Measurements from ENCODE around the gene PAX2.

PAX2 gene

GRCh38 chr10:100725071-100725471 lies 20.3 kb upstream of the PAX2 start:
- no peak for DNase-seq

- DNase-seq = no peak
These were observed 19.4 kb upstream of the PAX2 start for GRCh38 chr10:100725869-100726426.

- DNase-seq = no peak
These were observed 17.6 kb upstream of the PAX2 start for GRCh38 chr10:100727808-100728207.

- peak; percentile 10 for DNase-seq
These were observed 16.2 kb upstream of the PAX2 start for GRCh38 chr10:100728928-100729861.

GRCh38 chr10:100729862-100730724 lies 15.3 kb upstream of the PAX2 start:
- no peak for DNase-seq

- peak; percentile 13 for DNase-seq
These were observed 14.5 kb upstream of the PAX2 start for GRCh38 chr10:100730725-100731406.

GRCh38 chr10:100731407-100732240 lies 13.8 kb upstream of the PAX2 start:
- no peak for DNase-seq

- no peak for DNase-seq
These were observed 13.2 kb upstream of the PAX2 start for GRCh38 chr10:100732241-100732596.

GRCh38 chr10:100733329-100733728 lies 12.1 kb upstream of the PAX2 start:
- DNase-seq = no peak

GRCh38 chr10:100734295-100735086 lies 10.9 kb upstream of the PAX2 start:
- DNase-seq = no peak

- no peak for DNase-seq
These were observed 10.4 kb upstream of the PAX2 start for GRCh38 chr10:100735087-100735336.

- no peak for DNase-seq
These were observed 9.8 kb upstream of the PAX2 start for GRCh38 chr10:100735337-100736143.

GRCh38 chr10:100736144-100736808 lies 9.1 kb upstream of the PAX2 start:
- no peak for DNase-seq

- no peak for DNase-seq
These were observed 8.5 kb upstream of the PAX2 start for GRCh38 chr10:100736809-100737354.

- no peak for DNase-seq
These were observed 7.9 kb upstream of the PAX2 start for GRCh38 chr10:100737355-100738054.

- no peak for DNase-seq
These were observed 7.1 kb upstream of the PAX2 start for GRCh38 chr10:100738055-100738827.

- no peak for DNase-seq
These were observed 5.6 kb upstream of the PAX2 start for GRCh38 chr10:100739517-100740368.
